GM21619 (cell line): ENCODE measurements around the gene CIRBP.

Source experiments
- ATAC-seq: cut with Tn5 transposase; IDR thresholded peaks from one replicate; pipeline ENCODE4 v1.9.1; 2021; ENCODE audit not compliant: unreplicated experiment

The CIRBP gene

DNA sequence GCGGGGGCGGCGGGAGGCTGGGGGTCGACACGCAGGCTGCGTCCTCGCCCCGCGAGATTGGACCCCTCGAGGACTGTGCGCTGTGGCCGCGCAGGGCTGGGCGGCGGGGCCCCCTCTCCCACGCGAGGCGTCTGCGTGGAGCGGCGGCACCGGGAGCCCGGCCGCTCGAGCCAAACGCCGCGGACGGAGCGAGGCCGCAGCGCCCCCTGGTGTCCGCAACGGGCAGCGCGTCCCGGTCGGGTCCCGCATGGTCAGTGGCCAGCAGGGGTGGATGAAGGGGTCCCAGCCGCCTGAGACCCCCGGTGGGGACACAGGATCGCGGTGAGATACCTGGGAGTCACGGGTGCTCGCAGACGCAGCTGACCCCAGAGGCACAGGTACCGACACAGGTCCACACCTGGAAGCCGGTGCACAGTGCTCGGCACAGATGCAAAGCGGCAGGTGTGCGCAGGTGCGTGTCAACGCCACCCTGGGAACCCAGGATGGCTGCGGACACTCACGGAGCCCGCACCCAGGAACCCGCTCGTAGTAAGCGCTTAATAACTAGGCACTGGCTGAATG is 2.1 kb upstream of the CIRBP start:
- ATAC-seq: no peak

GRCh38 chr19:1267477-1268225 is 1.5 kb upstream of the CIRBP start:
- ATAC-seq: no peak

DNA sequence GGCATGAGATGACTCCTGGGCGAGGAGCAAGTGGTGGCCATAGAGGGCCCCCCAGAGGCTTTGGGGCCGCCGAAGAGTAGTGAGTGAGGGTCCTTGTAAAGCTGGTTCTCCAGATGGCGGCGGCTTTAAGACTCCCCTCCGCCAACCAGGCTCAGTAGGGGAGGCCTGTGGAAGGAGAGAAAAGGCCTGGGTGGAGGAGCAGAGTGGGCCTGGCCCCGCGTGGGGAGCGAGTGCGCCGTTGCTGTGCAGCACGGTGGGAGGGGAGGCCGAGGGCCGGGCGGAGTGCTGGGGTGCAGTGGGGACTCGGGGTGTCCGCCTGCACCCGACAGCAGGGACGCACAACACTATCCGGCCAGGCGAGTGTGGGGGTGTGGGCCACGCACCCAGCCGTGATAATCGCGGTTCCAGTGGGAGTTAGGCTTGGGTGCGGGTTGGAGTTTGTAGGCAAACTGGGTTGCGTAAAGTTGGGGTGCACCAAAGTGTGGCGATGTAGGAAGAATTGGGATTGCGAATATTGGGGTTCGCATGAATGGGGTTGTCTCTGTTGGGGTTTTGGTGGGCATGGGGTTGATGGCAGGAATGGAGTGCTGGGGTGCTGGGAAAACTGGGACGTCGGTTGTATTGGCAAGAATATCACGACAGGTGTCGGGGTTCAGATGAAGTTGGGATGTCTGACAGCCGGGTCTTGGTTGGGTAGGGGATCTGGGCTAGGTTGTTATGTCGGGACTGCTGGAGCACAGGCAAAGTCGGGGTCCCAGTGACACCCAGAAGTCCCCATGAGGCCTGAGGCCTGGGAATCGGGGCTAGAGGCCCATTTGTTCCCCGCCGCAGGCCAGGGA is 687 bp upstream of the CIRBP start:
- no peak for ATAC-seq

- peak; percentile 15 for ATAC-seq
These were observed 513 bp downstream of the CIRBP start for GRCh38 chr19:1269478-1270212.

- ATAC-seq: no peak
These were observed 1.2 kb downstream of the CIRBP start for GRCh38 chr19:1270213-1270853.

DNA sequence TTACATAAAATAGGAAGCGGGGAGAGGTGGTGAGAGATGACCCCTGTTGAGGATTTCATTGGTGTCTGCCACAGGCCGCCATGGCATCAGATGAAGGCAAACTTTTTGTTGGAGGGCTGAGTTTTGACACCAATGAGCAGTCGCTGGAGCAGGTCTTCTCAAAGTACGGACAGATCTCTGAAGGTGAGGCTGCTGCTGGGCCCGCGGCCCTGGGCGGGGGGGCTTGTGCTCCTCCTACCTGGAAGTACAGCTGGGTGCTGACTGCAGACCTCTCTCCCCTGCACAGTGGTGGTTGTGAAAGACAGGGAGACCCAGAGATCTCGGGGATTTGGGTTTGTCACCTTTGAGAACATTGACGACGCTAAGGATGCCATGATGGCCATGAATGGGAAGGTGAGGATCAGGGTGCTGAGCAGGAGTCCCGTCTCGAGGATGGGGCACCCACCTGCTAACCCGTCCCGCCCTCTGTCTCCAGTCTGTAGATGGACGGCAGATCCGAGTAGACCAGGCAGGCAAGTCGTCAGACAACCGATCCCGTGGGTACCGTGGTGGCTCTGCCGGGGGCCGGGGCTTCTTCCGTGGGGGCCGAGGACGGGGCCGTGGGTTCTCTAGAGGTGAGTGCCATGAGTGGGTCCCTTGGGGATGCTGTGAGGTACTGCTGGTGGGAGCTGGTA is 1.9 kb downstream of the CIRBP start:
- ATAC-seq: no peak

DNA sequence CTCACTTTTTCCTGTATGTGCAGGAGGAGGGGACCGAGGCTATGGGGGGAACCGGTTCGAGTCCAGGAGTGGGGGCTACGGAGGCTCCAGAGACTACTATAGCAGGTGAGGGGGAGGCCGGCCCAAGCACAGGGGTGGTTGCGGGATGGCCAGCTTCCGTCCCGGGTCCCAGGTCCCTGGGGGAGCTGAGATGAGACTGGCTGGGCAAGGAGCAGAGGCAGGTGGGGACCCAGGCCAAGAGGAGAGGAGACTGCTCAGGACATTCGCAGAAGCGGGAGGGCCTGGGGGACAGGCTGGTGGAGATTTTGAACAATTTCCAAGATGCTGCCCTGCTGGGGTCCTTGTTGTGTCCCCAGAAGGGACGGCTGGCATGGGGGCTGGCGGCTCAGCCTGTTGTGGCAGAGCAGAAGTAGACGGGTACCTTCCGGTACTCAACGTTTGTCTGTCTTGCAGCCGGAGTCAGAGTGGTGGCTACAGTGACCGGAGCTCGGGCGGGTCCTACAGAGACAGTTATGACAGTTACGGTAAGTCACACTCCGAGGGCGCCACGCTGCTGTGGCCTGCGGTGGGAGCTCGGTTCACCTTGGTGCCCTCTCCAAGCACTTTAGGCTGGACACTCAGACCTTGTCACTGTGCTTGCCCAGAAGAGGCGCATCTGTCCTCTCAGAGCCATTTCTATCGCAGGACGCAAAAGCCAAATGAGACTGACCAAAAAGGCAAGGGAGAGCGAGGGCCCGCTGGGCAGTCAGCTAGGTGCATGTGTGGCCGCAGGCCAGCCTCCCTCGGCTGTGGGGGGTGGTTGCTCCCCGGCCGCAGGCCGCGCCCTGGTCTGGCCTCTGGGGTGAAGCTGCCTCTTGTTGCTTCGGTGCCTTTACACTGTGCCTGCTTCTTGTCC is 2.6 kb downstream of the CIRBP start:
- no peak for ATAC-seq

GRCh38 chr19:1272423-1273262 is 3.5 kb downstream of the CIRBP start:
- no peak for ATAC-seq

DNA sequence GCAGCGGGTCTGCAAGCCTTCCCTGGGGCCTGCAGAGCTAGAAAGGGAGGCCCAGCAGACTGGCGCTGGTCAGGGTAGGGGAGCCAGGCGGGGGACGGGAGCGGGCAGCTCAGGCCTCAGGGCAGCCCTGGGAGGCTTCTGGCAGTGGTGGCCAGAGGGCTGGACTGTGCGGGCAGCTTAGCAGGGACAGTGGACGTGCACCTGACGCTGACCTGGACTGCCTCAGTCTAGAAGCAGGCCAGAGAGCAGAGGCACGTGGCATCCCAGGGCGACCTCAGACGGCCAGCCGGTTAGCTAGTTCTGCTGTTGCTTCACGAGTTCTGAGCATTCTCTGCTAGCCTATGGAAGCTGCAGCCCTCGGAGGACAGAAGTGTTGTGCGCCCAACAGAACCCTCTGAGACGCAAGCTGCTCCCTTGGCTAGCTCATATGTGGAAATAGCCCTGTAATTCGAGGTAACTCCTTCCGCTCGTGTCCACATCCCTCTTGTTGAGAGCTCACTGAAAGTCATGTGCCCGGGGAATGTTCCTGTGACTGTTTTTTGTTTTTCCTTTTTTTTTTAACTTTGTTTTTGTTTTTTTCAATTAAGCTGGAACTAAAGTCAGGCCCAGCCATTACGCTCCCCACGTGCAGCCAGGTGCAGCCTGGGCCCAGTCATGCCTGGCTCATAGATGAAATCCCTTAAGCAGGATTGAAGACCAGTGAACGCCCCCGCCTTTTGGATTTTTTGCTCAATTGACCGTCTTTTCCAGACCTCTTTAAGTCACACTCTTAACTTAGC is 4.3 kb downstream of the CIRBP start:
- no peak for ATAC-seq

- ATAC-seq: no peak
These were observed 5.1 kb downstream of the CIRBP start for GRCh38 chr19:1274081-1274851.

DNA sequence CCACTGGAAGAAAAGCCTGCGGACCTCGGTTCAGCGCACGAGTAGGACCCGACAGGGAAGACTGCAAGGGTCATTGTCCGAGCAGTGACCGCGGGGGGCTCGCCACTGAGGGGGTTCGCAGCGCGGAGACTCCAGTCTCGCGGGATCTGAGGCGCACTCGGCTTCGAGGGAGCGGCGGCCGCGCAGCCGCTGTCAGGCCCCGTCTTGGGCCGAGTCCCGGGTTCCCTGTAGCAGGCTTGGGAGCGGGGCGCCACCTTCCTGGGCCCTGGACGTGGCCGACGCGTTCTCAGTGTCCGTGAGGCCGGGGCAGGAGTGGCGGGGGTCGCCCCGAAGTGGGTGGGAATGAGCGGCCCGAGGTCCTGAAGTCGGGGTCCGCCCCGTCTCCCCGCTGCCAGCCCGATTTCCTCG is 5.7 kb downstream of the CIRBP start:
- ATAC-seq: no peak

DNA sequence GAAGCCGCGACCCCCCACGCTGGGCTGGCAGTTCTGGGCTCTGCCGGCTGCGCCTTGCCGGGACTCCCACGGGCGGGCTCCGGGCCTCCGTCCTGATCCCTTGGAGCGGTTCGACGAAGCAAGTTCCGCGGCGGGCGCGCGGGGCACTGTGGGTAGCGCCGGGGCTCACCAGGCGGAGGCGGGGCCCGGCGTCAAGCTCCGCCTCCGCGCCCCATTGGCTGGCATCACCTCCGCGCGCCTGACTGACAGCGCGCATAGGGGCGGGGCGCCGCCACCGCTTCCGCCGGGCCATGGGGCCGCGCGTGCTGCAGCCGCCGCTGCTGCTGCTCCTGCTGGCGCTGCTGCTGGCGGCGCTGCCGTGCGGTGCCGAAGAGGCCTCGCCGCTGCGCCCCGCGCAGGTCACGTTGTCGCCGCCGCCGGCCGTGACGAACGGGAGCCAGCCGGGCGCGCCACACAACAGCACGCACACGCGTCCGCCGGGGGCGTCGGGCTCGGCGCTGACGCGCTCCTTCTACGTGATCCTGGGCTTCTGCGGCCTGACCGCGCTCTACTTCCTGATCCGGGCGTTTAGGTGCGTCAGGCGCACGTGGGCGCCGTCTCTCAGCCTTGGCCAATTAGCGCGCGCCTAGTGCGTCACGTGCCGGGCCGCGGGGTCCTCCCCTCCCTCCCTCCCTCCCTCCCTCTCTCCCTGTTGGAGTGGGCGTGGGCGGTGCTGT is 6.3 kb downstream of the CIRBP start, which contains the start of gene FAM174C:
FAM174C (plus strand) TSS at position 271 of the 716 bp plus-strand sequence; CDS start at position 291, 20 bp downstream.
- peak; percentile 63 for ATAC-seq

GRCh38 chr19:1275976-1276627 is 7.0 kb downstream of the CIRBP start:
- no peak for ATAC-seq

DNA sequence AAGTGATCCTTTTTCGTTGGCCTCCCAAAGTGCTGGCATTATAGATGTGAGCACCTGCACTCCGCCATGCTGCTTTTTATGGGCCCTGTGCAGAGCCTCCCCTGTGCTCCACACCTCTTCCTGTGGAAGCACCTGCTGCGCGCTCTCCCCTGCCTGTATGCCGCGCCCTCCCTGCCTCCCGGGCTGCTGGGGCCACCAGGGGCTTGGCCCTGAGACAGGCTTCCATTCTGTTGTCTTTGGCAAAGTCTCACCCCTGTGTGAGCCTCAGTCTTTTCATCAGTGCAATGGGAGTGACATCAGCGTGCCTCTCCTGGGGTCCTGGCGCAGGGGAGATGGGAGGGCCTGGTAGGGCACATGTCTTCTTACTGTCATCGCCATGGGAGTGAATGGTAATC is 7.5 kb downstream of the CIRBP start:
- ATAC-seq: no peak

DNA sequence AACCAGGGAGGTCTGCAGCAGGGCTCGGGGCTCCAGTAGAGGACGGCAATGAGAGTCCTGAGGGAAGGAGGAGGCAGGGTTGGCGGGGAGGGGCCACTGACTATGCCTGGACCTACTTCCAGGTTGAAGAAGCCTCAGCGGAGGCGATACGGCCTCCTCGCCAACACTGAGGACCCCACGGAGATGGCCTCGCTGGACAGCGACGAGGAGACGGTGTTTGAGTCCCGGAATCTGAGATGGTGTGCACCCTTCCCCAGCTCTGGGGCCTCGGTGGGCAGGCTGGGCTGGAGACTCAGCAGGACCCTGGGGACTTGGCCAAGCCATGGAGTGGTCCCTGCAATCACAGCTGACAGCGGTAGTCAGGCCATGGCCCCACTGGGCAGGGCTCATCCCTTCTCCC is 7.9 kb downstream of the CIRBP start:
- ATAC-seq: no peak

DNA sequence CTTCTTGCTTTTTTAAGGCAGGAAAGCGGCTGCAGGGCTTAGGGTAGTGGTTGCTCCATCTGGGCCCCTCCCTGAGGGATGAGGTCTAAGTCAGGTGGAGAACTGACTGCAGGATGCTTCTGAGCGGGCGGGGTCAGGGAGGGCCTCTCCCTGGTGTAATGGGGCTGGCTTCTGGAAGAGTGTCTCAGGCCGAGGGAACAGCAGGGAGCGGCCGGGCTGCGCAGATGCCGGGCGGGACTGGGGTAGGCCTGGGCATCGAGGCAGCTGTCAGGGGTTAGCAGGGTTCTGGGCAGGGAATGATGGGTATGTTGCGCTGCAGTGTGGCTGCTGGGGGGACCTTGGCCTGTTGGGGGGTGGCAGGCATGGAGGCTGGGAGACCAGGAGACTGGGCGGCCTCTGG is 8.9 kb downstream of the CIRBP start:
- ATAC-seq: no peak
